Nephron progenitor cell (in vitro differentiated cells): Measurements from ENCODE around the gene PLCL2.
"Not testable (repeated sequence)": the region's sequence is repeated elsewhere in the genome, so short reads cannot be mapped to it uniquely, and the experiment has no call there.

Experiments
- DNase-seq: peaks from one replicate; pipeline ENCODE4 v3.0.0; 2021
- H3K27ac Mint-ChIP-seq: 2 replicates; pipeline ENCODE4 v1.8.0; 2021; ENCODE audit warnings: mild to moderate bottlenecking, moderate library complexity, mixed read lengths
- H3K27me3 Mint-ChIP-seq: 2 replicates; pipeline ENCODE4 v1.8.0; 2021; ENCODE audit warnings: mild to moderate bottlenecking, low read depth, mixed read lengths; ENCODE audit not compliant: poor library complexity
- H3K36me3 Mint-ChIP-seq: 2 replicates; pipeline ENCODE4 v1.8.0; 2021; ENCODE audit warnings: low read depth, mixed read lengths
- H3K4me1 Mint-ChIP-seq: 2 replicates; pipeline ENCODE4 v1.8.0; 2021; ENCODE audit warnings: mixed read lengths
- H3K4me3 Mint-ChIP-seq: 2 replicates; pipeline ENCODE4 v1.8.0; 2021; ENCODE audit warnings: mild to moderate bottlenecking, moderate library complexity, mixed read lengths
- H3K9me3 Mint-ChIP-seq: 2 replicates; pipeline ENCODE4 v1.8.0; 2021; ENCODE audit warnings: mild to moderate bottlenecking, moderate library complexity, mixed read lengths
- TF ChIP-seq, protein P1 (sequence below): fragments of 200-600 bp; sonication (generic); IDR thresholded peaks from 2 replicates; pipeline ENCODE4 v1.5.0; 2021; ENCODE audit warnings: antibody characterized with exemption

Gene PLCL2

GRCh38 chr3:16978234-16978920 lies 93.6 kb downstream of the PLCL2 start:
- TF ChIP-seq, protein P1, sequence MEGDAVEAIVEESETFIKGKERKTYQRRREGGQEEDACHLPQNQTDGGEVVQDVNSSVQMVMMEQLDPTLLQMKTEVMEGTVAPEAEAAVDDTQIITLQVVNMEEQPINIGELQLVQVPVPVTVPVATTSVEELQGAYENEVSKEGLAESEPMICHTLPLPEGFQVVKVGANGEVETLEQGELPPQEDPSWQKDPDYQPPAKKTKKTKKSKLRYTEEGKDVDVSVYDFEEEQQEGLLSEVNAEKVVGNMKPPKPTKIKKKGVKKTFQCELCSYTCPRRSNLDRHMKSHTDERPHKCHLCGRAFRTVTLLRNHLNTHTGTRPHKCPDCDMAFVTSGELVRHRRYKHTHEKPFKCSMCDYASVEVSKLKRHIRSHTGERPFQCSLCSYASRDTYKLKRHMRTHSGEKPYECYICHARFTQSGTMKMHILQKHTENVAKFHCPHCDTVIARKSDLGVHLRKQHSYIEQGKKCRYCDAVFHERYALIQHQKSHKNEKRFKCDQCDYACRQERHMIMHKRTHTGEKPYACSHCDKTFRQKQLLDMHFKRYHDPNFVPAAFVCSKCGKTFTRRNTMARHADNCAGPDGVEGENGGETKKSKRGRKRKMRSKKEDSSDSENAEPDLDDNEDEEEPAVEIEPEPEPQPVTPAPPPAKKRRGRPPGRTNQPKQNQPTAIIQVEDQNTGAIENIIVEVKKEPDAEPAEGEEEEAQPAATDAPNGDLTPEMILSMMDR: no peak

DNA sequence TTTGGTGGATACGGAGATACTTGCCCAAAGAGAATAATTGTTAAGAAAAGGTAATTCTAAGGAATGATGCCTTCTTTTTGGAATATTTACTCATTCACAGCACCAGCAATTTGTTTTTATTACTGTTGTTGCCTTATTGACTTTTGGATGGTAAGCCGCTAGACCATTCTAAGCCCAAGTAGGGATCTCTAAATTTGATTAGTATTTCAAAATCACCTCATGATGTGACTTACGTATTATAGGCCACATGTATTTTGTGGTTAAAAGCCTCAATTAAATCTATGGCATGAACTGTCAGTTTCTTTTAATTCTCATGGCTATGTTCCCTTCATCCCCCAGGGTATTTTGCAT lies 94.1 kb downstream of the PLCL2 start:
- H3K4me3 Mint-ChIP-seq: no peak overlapping the region
- TF ChIP-seq, protein P1: no peak
- no peak for DNase-seq

More at GRCh38 chr3:16978234-16978920, 93.6 kb downstream of the PLCL2 start:
- peaks cover 3% of the 10 kb centered on the region for H3K27me3 Mint-ChIP-seq
- no peak overlapping the region for H3K4me3 Mint-ChIP-seq
- no peak overlapping the region for H3K27ac Mint-ChIP-seq
- peaks cover 31% of the 10 kb centered on the region for H3K9me3 Mint-ChIP-seq
- peaks cover 11% of the 10 kb centered on the region for H3K36me3 Mint-ChIP-seq
- DNase-seq: no peak
- H3K4me1 Mint-ChIP-seq: peaks cover 5% of the 10 kb centered on the region

DNA sequence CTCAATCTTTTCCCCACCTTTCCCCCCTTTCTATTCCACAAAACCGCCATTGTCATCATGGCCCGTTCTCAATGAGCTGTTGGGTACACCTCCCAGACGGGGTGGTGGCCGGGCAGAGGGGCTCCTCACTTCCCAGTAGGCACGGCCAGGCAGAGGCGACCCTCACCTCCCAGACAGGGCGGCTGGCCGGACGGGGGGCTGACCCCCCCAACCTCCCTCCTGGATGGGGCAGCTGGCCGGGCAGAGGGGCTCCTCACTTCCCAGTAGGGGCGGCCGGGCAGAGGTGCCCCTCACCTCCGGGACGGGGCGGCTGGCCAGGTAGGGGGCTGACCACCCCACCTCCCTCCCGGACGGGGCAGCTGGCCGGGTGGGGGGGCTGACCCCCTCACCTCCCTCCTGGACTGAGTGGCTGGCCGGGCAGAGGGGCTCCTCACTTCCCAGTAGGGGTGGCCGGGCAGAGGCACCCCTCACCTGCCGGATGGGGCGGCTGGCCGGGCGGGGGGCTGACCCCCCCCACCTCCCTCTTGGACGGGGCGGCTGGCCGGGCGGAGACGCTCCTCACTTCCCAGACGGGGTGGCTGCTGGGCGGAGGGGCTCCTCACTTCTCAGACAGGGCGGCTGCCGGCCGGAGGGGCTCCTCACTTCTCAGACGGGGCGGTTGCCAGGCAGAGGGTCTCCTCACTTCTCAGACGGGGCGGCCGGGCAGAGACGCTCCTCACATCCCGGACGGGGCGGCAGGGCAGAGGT lies 95.2 kb downstream of the PLCL2 start:
- not testable (repeated sequence) for H3K27ac Mint-ChIP-seq, H3K4me1 Mint-ChIP-seq, DNase-seq, H3K4me3 Mint-ChIP-seq, H3K27me3 Mint-ChIP-seq
- Mint-ChIP-seq H3K9me3 (peaks cover 26% of the 10 kb centered on the region), H3K36me3 (peaks cover 11% of the 10 kb centered on the region)

More for the DNA sequence above, 94.1 kb downstream of the PLCL2 start:
- H3K27me3 Mint-ChIP-seq: peaks cover 3% of the 10 kb centered on the region
- no peak overlapping the region for H3K27ac Mint-ChIP-seq
- H3K9me3 Mint-ChIP-seq: peaks cover 29% of the 10 kb centered on the region
- peaks cover 5% of the 10 kb centered on the region for H3K4me1 Mint-ChIP-seq
- H3K36me3 Mint-ChIP-seq: peaks cover 11% of the 10 kb centered on the region

- H3K27me3 Mint-ChIP-seq, DNase-seq, H3K4me1 Mint-ChIP-seq, H3K4me3 Mint-ChIP-seq, H3K27ac Mint-ChIP-seq: not testable (repeated sequence)
- Mint-ChIP-seq H3K9me3 (peaks cover 26% of the 10 kb centered on the region), H3K36me3 (peaks cover 11% of the 10 kb centered on the region)
These were observed 95.8 kb downstream of the PLCL2 start for GRCh38 chr3:16980526-16980925.

DNA sequence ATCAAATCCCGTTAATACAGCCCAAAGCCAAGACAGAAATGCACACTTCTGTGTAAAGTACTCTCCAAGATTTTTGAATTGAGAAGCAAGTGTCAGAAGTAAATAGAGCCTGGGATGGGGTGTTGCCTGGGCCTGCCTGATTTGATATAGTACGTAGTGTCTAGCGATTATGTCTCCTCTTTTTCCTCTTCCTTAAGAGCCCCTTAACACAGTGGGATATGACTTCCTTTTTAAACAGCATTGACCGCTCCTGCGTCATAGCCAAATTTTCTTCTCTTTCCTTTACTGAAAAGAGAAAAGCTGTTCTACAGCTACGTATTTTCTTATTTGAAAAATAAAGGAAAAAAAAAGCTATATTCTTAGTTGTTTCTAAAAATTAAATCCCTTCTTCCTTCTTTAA lies 97.7 kb downstream of the PLCL2 start:
- peaks cover 3% of the 10 kb centered on the region for H3K27me3 Mint-ChIP-seq
- peaks cover 11% of the 10 kb centered on the region for H3K36me3 Mint-ChIP-seq
- H3K4me1 Mint-ChIP-seq: no peaks in the 10 kb centered on the region
- DNase-seq: no peak
- peak overlapping the region; percentile 0 for H3K27ac Mint-ChIP-seq
- H3K4me3 Mint-ChIP-seq: no peak overlapping the region
- TF ChIP-seq, protein P1: no peak
- peaks cover 26% of the 10 kb centered on the region for H3K9me3 Mint-ChIP-seq

- no peak overlapping the region for H3K27ac Mint-ChIP-seq
- H3K36me3 Mint-ChIP-seq: peaks cover 11% of the 10 kb centered on the region
- H3K4me1 Mint-ChIP-seq: no peaks in the 10 kb centered on the region
- DNase-seq: no peak
- no peak overlapping the region for H3K4me3 Mint-ChIP-seq
- H3K27me3 Mint-ChIP-seq: peaks cover 3% of the 10 kb centered on the region
- TF ChIP-seq, protein P1: no peak
- H3K9me3 Mint-ChIP-seq: peaks cover 12% of the 10 kb centered on the region
These were observed 100.9 kb downstream of the PLCL2 start for GRCh38 chr3:16985608-16986007.
